ENCODE results near the gene DMKN.

Gene DMKN

GRCh38 chr19:35458731-35459391 lies 54.6 kb downstream of the DMKN start:
- no peak for DNase-seq

- no peak for DNase-seq
Observed at GRCh38 chr19:35458192-35458591, 55.3 kb downstream of the DMKN start.

- DNase-seq, result no peak
Observed at GRCh38 chr19:35457173-35457572, 56.3 kb downstream of the DMKN start.

DNA sequence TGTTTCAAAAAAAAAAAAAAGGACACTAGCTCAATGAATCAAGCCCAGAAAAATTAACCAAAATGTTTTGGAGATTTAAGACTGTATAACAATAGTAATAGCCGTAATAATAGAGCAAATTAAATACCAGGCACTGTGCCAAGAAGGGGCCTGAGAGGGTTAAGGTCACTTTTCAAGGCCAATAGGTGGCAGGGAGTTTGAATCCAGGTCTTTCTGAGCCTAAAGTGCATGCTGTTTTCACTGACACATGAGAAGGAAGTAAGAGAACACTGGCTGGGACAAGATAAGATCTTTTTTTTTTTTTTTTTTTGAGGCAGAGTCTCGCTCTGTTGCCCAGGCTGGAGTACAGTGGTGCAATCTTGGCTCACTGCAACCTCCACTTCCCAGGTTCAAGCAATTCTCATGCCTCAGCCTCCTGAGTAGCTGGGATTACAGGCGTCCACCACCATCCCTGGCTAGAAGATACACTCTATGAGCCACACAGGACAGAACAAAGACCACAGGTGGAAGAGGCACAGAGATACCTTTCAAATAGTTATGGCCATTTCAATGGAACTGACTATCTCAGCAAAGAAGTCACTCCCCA lies 57.7 kb downstream of the DMKN start:
- DNase-seq, result no peak

DNA sequence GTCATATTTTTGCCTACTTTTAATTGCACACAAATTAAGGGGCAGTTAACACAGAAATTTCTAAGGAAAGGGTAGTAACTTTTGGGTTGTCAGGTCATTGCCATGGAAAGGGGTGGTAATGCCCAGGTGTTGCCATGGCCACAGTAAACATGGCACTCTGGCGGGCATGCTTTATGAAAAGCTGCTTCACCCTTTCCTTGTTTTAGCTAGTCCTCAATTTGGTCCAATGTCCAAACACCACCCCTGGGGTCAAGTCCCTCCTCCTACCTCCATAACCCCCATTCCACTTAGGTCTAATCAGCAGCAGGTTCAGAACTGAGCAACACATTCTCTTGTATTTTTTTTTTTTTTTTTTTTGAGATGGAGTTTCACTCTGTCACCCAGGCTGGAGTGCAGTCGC lies 58.8 kb downstream of the DMKN start:
- no peak for DNase-seq

GRCh38 chr19:35451338-35452096 lies 61.9 kb downstream of the DMKN start:
- no peak for DNase-seq

DNA sequence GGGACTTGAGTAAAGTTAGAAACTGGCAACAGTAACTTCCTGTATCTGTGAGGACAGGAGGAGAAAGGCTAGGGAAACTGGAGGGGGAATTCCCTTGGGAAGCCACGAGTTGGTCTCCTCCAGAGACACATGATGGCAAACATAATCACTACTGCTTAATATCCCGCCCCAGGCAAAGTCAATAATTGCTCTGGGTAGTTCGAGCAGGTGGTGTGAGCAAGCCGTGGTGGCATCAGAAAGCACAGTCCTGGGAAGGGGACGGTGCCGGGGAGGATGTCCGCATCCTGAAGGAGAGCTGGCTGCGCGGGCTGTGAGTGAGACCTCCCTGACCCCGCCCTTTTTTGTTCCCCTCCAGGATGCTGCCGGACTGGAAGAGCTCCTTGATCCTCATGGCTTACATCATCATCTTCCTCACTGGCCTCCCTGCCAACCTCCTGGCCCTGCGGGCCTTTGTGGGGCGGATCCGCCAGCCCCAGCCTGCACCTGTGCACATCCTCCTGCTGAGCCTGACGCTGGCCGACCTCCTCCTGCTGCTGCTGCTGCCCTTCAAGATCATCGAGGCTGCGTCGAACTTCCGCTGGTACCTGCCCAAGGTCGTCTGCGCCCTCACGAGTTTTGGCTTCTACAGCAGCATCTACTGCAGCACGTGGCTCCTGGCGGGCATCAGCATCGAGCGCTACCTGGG lies 63.9 kb downstream of the DMKN start:
- no peak for DNase-seq

GRCh38 chr19:35447606-35448469 lies 65.6 kb downstream of the DMKN start, which contains the start of gene FFAR2:
TSS of gene FFAR2 (plus strand) at chr19:35448257. CDS start at chr19:35449715, 1,458 bp downstream.
- DNase-seq, result no peak

Data from NCI-H510A (cell line).